HG03442 (cell line): ENCODE measurements around the gene SLC5A6.

Source experiments
- ATAC-seq: cut with Tn5 transposase; IDR thresholded peaks from one replicate; pipeline ENCODE4 v1.9.1; 2021; ENCODE audit warnings: mild to moderate bottlenecking, moderate library complexity; ENCODE audit not compliant: unreplicated experiment

The SLC5A6 gene

DNA sequence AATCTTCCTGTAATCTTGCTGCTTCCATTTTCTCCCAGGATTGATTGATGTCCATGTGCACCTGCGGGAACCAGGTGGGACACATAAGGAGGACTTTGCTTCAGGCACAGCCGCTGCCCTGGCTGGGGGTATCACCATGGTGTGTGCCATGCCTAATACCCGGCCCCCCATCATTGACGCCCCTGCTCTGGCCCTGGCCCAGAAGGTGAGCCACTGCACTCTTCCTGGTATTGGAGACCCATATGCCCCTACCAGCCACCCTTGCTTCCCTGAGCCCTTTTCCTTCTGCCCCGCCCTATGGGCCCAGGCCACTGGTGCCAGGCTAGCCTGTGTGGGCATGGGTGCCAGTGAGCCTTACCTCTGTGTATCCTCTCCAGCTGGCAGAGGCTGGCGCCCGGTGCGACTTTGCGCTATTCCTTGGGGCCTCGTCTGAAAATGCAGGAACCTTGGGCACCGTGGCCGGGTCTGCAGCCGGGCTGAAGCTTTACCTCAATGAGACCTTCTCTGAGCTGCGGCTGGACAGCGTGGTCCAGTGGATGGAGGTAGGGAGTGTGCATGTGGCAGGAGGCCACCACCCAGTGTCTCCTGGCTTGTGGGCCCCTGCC, 25.4 kb upstream of the SLC5A6 start:
- no peak for ATAC-seq

DNA sequence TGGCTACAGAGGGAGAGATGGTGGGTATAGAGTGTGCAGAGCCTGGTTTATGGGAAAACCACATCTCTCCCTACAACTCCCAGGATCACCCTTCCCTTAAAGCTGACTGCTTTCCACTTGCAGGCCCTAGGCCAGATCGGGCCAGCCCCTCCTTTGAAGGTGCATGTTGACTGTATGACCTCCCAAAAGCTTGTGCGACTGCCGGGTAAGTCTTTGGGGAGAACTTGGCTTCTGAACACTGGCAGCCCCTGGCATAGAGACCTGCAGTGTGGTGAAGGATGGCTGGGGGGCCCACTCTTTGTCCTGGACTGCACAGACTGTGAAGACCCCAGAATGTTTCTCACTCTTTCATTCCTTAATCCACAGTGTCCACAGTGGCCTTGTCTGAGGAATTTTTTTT, 24.6 kb upstream of the SLC5A6 start:
- ATAC-seq = no peak

- ATAC-seq = no peak
These were observed 24.1 kb upstream of the SLC5A6 start for GRCh38 chr2:27236136-27236535.

GRCh38 chr2:27233341-27233740, 21.3 kb upstream of the SLC5A6 start:
- no peak for ATAC-seq

GRCh38 chr2:27231921-27232320, 19.9 kb upstream of the SLC5A6 start:
- ATAC-seq = no peak

DNA sequence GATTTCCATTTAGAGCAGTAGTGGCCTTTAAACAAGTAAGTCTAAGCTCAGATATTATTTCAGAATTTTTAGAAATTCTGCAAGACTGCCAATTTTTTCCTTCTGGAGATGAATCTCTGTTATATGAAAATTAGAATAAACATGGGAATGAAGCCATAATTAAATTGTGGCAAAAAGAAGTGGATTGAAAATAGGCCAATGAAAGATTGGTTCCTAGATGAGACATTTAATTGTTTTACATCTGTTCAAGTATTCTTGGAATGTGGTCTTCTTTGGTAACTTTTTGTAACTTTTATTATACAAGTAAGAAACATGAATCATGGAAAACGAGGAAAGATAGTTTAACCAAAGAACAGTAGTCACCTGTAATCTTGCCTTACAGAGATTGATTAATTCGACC, 15.4 kb upstream of the SLC5A6 start:
- ATAC-seq = no peak

GRCh38 chr2:27225526-27225925, 13.5 kb upstream of the SLC5A6 start:
- ATAC-seq = no peak

DNA sequence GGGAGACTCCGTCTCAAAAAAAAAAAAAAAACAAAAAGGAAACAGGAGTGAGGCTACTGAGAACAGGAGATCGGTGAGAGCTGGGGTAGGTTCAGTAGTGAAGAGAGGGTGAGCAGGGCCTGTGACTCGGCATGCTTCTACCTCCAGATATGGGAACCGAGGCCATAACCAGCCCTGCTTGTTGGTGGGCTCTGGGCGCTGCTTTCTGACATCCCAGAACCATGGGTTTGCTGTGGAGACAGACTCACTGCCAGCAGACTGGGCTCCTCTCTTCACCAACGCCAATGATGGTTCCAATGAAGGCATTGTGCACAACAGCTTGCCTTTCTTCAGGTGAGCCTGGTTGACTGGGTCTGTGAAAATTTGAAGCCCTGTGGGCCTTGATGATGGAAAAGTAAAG, 11.3 kb upstream of the SLC5A6 start:
- ATAC-seq = no peak

DNA sequence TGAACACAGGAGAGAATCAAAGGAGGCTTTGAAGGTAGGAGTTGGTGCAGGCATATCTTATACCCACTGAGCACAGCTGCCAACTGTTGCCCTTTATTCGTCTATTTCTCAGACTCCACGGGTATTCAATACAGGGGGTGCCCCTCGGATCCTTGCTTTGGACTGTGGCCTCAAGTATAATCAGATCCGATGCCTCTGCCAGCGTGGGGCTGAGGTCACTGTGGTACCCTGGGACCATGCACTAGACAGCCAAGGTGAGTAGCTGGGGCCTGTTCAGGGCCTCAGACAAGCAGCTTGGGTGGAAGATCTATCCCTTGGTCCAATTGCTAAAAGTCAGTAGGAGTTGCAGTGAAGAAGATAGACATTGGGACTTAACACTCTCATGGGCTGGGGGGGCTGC, 10.3 kb upstream of the SLC5A6 start:
- ATAC-seq = no peak

DNA sequence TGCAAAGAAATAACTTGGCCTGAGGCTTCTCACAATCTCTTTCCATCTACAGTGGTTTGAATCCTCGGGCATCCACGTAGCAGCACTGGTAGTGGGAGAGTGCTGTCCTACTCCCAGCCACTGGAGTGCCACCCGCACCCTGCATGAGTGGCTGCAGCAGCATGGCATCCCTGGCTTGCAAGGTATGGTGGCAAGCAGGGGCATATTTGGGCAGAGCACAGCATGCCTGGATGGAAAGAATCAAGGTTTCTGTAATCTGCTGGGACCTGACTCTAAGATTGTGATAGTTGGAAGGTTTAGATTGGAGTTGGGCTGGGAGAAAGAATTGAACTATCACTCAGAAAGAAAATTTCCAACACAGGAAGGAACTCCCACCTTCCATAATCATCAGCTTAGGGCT, 9.1 kb upstream of the SLC5A6 start:
- ATAC-seq = no peak

DNA sequence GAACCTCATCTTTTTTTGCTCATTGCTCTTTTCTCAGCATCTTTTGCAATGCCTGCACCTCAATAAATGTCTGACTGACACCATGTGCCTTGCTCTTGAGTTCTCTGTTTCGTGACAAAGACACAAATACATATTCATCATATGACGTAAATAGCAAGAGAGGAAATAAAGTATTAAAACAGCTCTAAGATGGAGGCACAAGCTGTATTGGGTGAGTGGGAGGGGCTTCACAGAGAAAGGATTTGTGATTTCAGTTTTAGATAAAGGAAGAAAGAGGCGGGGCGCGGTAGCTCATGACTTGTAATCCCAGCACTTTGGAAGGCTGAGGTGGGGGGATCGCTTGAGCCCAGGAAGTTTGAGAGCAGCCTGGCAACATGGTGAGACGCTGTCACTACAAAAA, 8.0 kb upstream of the SLC5A6 start:
- ATAC-seq = no peak

DNA sequence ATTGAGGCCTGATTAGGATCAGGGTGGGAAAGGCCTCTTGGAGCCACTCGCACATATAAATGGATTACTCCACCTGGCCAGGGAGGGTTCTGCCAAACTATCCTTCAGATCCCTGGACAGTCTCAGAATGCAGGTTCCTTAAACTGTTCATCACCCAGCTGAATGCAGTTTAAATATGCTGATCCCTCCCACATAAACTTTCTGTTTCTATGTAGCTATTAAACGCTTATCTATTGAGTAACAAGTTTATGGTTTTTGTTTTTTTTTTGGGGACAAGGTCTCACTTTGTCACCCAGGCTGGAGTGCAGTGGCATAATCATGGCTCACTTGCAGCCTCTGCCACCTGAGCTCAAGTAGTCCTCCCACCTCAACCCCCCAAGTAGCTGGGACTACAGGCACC, 7.0 kb upstream of the SLC5A6 start:
- ATAC-seq = no peak

- no peak for ATAC-seq
These were observed 6.5 kb upstream of the SLC5A6 start for GRCh38 chr2:27218614-27219013.

GRCh38 chr2:27217173-27218121, 5.4 kb upstream of the SLC5A6 start, which contains the start of gene CAD:
Gene CAD, plus strand, starts transcription at chr2:27217369. Its CDS starts 183 bp downstream, at chr2:27217552.
- ATAC-seq = peak; percentile 82

- ATAC-seq = no peak
These were observed 4.5 kb upstream of the SLC5A6 start for GRCh38 chr2:27216416-27217137.

DNA sequence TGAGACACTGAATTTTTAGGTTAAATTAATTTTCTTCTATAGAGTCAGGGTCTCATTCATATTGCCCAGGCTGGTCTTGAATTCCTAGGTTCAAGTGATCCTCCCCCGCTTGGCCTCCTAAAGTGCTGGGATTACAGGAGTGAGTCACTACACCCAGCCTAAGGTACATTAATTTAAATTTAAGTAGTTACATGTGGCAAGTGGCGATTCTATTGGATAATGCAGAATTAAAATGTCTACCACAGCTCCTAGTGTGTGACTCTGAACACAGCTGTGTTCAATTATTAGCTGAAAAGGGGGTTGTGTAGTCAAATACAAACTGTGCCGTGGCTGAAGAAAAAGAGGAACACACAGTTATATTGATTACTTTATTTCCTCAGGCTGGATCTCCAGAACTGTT, 2.9 kb upstream of the SLC5A6 start:
- no peak for ATAC-seq

- no peak for ATAC-seq
These were observed 781 bp upstream of the SLC5A6 start for GRCh38 chr2:27212626-27213471.

GRCh38 chr2:27211241-27211942, 676 bp downstream of the SLC5A6 start:
- peak; percentile 8 for ATAC-seq

DNA sequence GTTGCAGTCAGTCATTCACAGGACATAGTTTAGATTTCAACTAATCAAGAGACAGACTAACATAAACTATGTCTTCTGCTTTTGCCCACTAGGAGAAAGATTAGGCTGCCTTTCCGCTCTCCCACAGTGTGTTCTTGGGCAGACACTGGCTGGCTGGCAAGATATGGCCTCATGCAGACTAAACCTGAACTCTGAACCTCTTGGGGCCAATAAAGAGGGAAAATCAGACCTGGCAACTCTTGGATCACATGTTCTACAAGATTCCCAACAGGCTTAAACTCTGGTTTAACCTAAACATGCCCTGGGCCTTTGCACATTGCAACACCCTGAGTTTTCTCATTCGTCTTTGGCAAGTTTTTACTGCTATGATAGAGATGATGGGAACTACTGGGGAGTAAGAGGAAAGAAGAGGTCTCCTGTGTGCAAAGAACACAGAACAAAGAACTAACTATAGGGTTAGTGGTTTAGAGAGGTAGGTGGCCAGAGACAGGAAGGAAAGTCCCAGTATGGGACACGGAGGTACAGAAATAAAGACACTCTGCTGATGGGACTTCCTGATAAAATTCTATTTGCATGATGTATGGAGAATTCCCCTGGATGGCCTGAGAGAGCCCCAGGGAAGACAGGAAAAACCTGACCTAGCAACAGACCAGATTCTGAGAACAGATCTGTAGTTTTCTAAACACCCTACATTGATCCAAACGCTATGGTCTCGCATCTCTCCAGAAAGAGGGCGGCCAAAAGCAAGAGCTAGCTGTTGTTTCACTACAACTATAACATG, 2.3 kb downstream of the SLC5A6 start:
- no peak for ATAC-seq
